H9 (cell line): ENCODE data around the gene ADARB2. TPM values are rescaled to one million over a fixed set of nuclear protein-coding genes. Genes with fewer than 3 reads are reported as not detected.

Experiments
- DNase-seq: peaks from one replicate; pipeline ENCODE4 v3.0.0-alpha.2; 2017
- H2AFZ ChIP-seq: one replicate; pipeline ENCODE4 v1.6.1; 2013; ENCODE audit warnings: mild to moderate bottlenecking, low read length, control low read depth, moderate library complexity
- H2AK5ac ChIP-seq: 2 replicates; pipeline ENCODE4 v1.6.1; 2013; ENCODE audit warnings: low read length, control low read depth, mixed read lengths; ENCODE audit not compliant: insufficient read length
- H2BK120ac ChIP-seq: one replicate; pipeline ENCODE4 v1.6.1; 2013; ENCODE audit warnings: low read depth, mild to moderate bottlenecking, low read length, control low read depth, inconsistent platforms; ENCODE audit not compliant: poor library complexity, severe bottlenecking
- H2BK12ac ChIP-seq: 2 replicates; pipeline ENCODE4 v1.6.1; 2013; ENCODE audit warnings: low read length, control low read depth, mixed read lengths, low read depth; ENCODE audit not compliant: insufficient read length
- H2BK15ac ChIP-seq: 2 replicates; pipeline ENCODE4 v1.6.1; 2013; ENCODE audit warnings: low read depth, low read length, control low read depth
- H2BK20ac ChIP-seq: one replicate; pipeline ENCODE4 v1.6.1; 2013; ENCODE audit warnings: low read depth, mild to moderate bottlenecking, low read length, control low read depth, inconsistent platforms; ENCODE audit not compliant: poor library complexity, severe bottlenecking
- H2BK5ac ChIP-seq: 2 replicates; pipeline ENCODE4 v1.6.1; 2013; ENCODE audit warnings: low read length, control low read depth, mixed read lengths; ENCODE audit not compliant: insufficient read length
- H3K14ac ChIP-seq: 2 replicates; pipeline ENCODE4 v1.6.1; 2013; ENCODE audit warnings: low read length, control low read depth; ENCODE audit not compliant: insufficient read depth
- H3K18ac ChIP-seq: 2 replicates; pipeline ENCODE4 v1.6.1; 2013; ENCODE audit warnings: low read depth, mild to moderate bottlenecking, mixed read lengths, low read length, control low read depth; ENCODE audit not compliant: insufficient read length
- H3K23ac ChIP-seq: 2 replicates; pipeline ENCODE4 v1.6.1; 2013; ENCODE audit warnings: low read length, control low read depth, mixed read lengths, low read depth; ENCODE audit not compliant: insufficient read length
- H3K23me2 ChIP-seq: 2 replicates; pipeline ENCODE4 v1.6.1; 2013; ENCODE audit warnings: low read depth, mild to moderate bottlenecking, mixed read lengths, low read length, control low read depth; ENCODE audit not compliant: insufficient read length, poor library complexity, severe bottlenecking
- H3K27ac ChIP-seq: 2 replicates; pipeline ENCODE4 v1.5.1; 2013; ENCODE audit warnings: low read length, control low read depth, mixed read lengths, low read depth; ENCODE audit not compliant: insufficient read length
- H3K27me3 ChIP-seq: 2 replicates; pipeline ENCODE4 v1.6.1; 2013; ENCODE audit warnings: low read length, control low read depth, inconsistent platforms; ENCODE audit not compliant: insufficient read depth
- H3K4ac ChIP-seq: 2 replicates; pipeline ENCODE4 v1.6.1; 2013; ENCODE audit warnings: low read depth, mild to moderate bottlenecking, control low read depth, inconsistent platforms, low read length, moderate library complexity
- H3K4me1 ChIP-seq: 2 replicates; pipeline ENCODE4 v1.6.1; 2013; ENCODE audit warnings: low read length, control low read depth, inconsistent platforms; ENCODE audit not compliant: insufficient read depth
- H3K4me2 ChIP-seq: 2 replicates; pipeline ENCODE4 v1.6.1; 2013; ENCODE audit warnings: low read length, control low read depth, mixed read lengths; ENCODE audit not compliant: insufficient read length, insufficient read depth
- H3K56ac ChIP-seq: 2 replicates; pipeline ENCODE4 v1.6.1; 2013; ENCODE audit warnings: low read depth, mild to moderate bottlenecking, mixed read lengths, low read length, control low read depth; ENCODE audit not compliant: insufficient read length
- H3K79me1 ChIP-seq: 2 replicates; pipeline ENCODE4 v1.6.1; 2013; ENCODE audit warnings: low read depth, mild to moderate bottlenecking, moderate library complexity, low read length, control low read depth, inconsistent platforms; ENCODE audit not compliant: insufficient read depth, poor library complexity, severe bottlenecking
- H3K79me2 ChIP-seq: 2 replicates; pipeline ENCODE4 v1.6.1; 2013; ENCODE audit warnings: low read length, control low read depth, inconsistent platforms; ENCODE audit not compliant: insufficient read depth
- H3K9ac ChIP-seq: 2 replicates; pipeline ENCODE4 v1.6.1; 2013; ENCODE audit warnings: low read length, control low read depth, mixed read lengths; ENCODE audit not compliant: insufficient read length; ENCODE audit errors: extremely low read depth
- H3K9me3 ChIP-seq: one replicate; pipeline ENCODE4 v1.6.1; 2013; ENCODE audit warnings: low read depth, low read length, inconsistent platforms; ENCODE audit not compliant: control insufficient read depth
- H3T11ph ChIP-seq: one replicate; pipeline ENCODE4 v1.6.1; 2013; ENCODE audit warnings: mild to moderate bottlenecking, low read length, control low read depth, inconsistent platforms
- H4K20me1 ChIP-seq: one replicate; pipeline ENCODE4 v1.6.1; 2013; ENCODE audit not compliant: control insufficient read depth, insufficient read length, insufficient read depth
- H4K5ac ChIP-seq: 2 replicates; pipeline ENCODE4 v1.6.1; 2013; ENCODE audit warnings: low read depth, mild to moderate bottlenecking, mixed read lengths, low read length, control low read depth; ENCODE audit not compliant: insufficient read length
- H4K8ac ChIP-seq: replicated peaks from 2 replicates; pipeline ENCODE4 v1.6.1; 2013; ENCODE audit warnings: low read length, control low read depth, mixed read lengths, low read depth; ENCODE audit not compliant: insufficient read length
- H4K91ac ChIP-seq: 2 replicates; pipeline ENCODE4 v1.6.1; 2013; ENCODE audit warnings: low read depth, mild to moderate bottlenecking, moderate library complexity, mixed read lengths, low read length, control low read depth; ENCODE audit not compliant: insufficient read length
- H3K27ac Mint-ChIP-seq, 3 experiments: 2 replicates in 2 of 3; 3 replicates in 1 of 3; pipeline ENCODE4 v1.8.0; 2020 to 2021; ENCODE audit warnings: mixed read lengths in 3 of 3, mild to moderate bottlenecking in 1 of 3, moderate library complexity in 1 of 3
- H3K27me3 Mint-ChIP-seq: 2 replicates; pipeline ENCODE4 v1.8.0; 2021; ENCODE audit warnings: low read depth, mild to moderate bottlenecking, moderate library complexity, mixed read lengths
- H3K36me3 Mint-ChIP-seq, 3 experiments: 2 replicates in 2 of 3; 3 replicates in 1 of 3; pipeline ENCODE4 v1.8.0; 2020 to 2021; ENCODE audit warnings: low read depth in 3 of 3, mixed read lengths in 3 of 3; ENCODE audit not compliant: insufficient read depth in 1 of 3
- H3K4me1 Mint-ChIP-seq, 2 experiments: 2 replicates each; pipeline ENCODE4 v1.8.0; 2020; ENCODE audit warnings: mixed read lengths in 2 of 2
- H3K4me3 Mint-ChIP-seq, 2 experiments: 2 replicates in 1 of 2; 3 replicates in 1 of 2; pipeline ENCODE4 v1.8.0; 2020 to 2021; ENCODE audit warnings: mild to moderate bottlenecking in 2 of 2, mixed read lengths in 2 of 2, moderate library complexity in 1 of 2
- H3K9me3 Mint-ChIP-seq, 2 experiments: 2 replicates in 1 of 2; 3 replicates in 1 of 2; pipeline ENCODE4 v1.8.0; 2020; ENCODE audit warnings: mild to moderate bottlenecking in 2 of 2, mixed read lengths in 2 of 2, moderate library complexity in 1 of 2
- WGBS: extraction: QIAGEN DNeasy Blood & Tissue Kit; methylation state at CpG from one replicate; pipeline ENCODE4 v1.1.7; 2013; ENCODE audit warnings: missing lambda C conversion rate, low lambda C conversion rate, mixed read lengths; ENCODE audit not compliant: insufficient read length; ENCODE audit errors: extremely low coverage; 5-methylcytosine and 5-hydroxymethylcytosine counted together
- total RNA-seq: library from RNA; stranded (reverse); gene quantifications from 2 replicates; pipeline ENCODE4 v1.2.1, GENCODE V29; 2021
- TF ChIP-seq, protein P1 (sequence below): fragments of 200-600 bp; sonication (generic); conservative IDR thresholded peaks from 3 replicates; pipeline ENCODE4 v1.8.0; 2021; ENCODE audit warnings: antibody characterized with exemption, mild to moderate bottlenecking

ADARB2 gene
- total RNA-seq, 1 experiment from 2014 or later, result 0.87 TPM

DNA sequence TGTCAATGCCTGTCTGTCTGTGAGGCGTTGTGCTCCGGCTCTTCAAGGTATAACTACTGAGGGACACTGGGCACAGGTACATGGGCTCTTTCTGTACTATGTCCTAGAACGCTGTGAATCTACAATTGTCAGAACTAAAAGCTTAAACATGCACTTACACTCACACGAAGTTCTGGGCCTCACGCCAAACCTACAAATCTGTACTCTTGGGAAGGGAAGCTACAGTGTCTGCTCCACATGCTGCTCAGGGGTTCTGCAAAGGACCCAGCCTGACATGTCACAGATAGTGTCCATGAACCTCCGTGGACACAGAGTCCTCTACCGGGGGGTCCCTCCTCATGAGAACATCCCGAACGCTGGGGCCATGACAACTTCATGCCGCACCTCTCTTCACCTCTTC lies 412.4 kb downstream of the ADARB2 start:
- Histone ChIP-seq H3K23me2 (no peaks in the 10 kb centered on the region), H3K9me3 (no peaks in the 10 kb centered on the region), H2BK12ac (no peak overlapping the region), H2AK5ac (no peak overlapping the region), H3K4me2 (no peak overlapping the region), H2BK5ac (no peak overlapping the region), H3K27me3 (no peaks in the 10 kb centered on the region), H2BK20ac (no peak overlapping the region), H3T11ph (no peak overlapping the region), H3K23ac (no peak overlapping the region), H2AFZ (no peak overlapping the region), H3K4ac (no peak overlapping the region), H2BK120ac (no peak overlapping the region), H4K5ac (no peak overlapping the region), H2BK15ac (no peak overlapping the region; the same call in 1 of the 2 replicates), H3K56ac (no peak overlapping the region), H3K79me1 (no peaks in the 10 kb centered on the region), H3K18ac (no peak overlapping the region), H3K14ac (no peak overlapping the region), H3K79me2 (no peaks in the 10 kb centered on the region), H4K91ac (no peak overlapping the region), H3K27ac (no peak overlapping the region), H3K9ac (peak overlapping the region; percentile 6), H4K8ac (no peak overlapping the region), H3K4me1 (no peaks in the 10 kb centered on the region), H4K20me1 (no peaks in the 10 kb centered on the region)
- Mint-ChIP-seq H3K4me1 (peaks cover 13 to 16% of the 10 kb centered on the region in 2 experiments), H3K36me3 (peaks cover 4 to 15% (median 9%) of the 10 kb centered on the region in 3 experiments), H3K27ac (no peak overlapping the region; a peak in 1 of 7 replicates), H3K9me3 (peaks cover 14 to 15% of the 10 kb centered on the region in 2 experiments), H3K4me3 (no peak overlapping the region), H3K27me3 (peaks cover 4% of the 10 kb centered on the region)
- no peak for DNase-seq
- TF ChIP-seq, protein P1, sequence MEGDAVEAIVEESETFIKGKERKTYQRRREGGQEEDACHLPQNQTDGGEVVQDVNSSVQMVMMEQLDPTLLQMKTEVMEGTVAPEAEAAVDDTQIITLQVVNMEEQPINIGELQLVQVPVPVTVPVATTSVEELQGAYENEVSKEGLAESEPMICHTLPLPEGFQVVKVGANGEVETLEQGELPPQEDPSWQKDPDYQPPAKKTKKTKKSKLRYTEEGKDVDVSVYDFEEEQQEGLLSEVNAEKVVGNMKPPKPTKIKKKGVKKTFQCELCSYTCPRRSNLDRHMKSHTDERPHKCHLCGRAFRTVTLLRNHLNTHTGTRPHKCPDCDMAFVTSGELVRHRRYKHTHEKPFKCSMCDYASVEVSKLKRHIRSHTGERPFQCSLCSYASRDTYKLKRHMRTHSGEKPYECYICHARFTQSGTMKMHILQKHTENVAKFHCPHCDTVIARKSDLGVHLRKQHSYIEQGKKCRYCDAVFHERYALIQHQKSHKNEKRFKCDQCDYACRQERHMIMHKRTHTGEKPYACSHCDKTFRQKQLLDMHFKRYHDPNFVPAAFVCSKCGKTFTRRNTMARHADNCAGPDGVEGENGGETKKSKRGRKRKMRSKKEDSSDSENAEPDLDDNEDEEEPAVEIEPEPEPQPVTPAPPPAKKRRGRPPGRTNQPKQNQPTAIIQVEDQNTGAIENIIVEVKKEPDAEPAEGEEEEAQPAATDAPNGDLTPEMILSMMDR, result no peak
- no CpG with 5 or more reads among the region's 10 CpGs for WGBS
